Left renal pelvis (tissue), 4 donors: Measurements from ENCODE around the gene ACER3. TPM values are rescaled to one million over a fixed set of nuclear protein-coding genes. Genes with fewer than 3 reads are reported as not detected.
"Not testable (repeated sequence)": the region's sequence is repeated elsewhere in the genome, so short reads cannot be mapped to it uniquely, and the experiment has no call there.

Source experiments
- DNase-seq, 4 donors: peaks; one replicate each; pipeline ENCODE4 v3.0.0-alpha.2; 2013; ENCODE audit warnings: low read depth in 4 of 4, low spot score in 3 of 4
- polyA plus RNA-seq, 4 donors: library from polyadenylated mRNA; unstranded; fragments of 120-200 nt; gene quantifications; one replicate each; pipeline ENCODE4 v1.2.1, GENCODE V29; 2013; ENCODE audit not compliant: insufficient read length in 4 of 4

The ACER3 gene
- polyA plus RNA-seq, 4 donors = 14.8 to 18.2 (median 16.7) TPM

DNA sequence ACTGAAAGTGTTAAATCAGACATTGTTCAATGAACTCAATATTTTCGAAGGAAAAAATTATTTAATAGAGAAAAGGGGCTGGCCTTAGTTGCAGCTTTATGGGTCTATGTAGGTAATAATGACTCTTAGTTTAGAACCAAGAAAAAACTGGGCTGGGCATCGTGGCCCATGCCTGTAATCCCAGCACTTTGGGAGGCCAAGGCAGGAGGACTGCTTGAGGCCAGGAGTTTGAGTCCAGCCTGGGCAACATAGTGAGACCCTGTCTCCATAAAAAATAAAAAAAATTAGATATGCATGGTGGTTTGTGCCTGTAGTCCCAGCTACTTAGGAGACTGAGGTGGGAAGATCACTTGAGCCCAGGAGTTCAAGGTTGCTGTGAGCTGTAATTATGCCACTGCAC, 2.1 kb downstream of the ACER3 start:
- not testable (repeated sequence) for DNase-seq

DNA sequence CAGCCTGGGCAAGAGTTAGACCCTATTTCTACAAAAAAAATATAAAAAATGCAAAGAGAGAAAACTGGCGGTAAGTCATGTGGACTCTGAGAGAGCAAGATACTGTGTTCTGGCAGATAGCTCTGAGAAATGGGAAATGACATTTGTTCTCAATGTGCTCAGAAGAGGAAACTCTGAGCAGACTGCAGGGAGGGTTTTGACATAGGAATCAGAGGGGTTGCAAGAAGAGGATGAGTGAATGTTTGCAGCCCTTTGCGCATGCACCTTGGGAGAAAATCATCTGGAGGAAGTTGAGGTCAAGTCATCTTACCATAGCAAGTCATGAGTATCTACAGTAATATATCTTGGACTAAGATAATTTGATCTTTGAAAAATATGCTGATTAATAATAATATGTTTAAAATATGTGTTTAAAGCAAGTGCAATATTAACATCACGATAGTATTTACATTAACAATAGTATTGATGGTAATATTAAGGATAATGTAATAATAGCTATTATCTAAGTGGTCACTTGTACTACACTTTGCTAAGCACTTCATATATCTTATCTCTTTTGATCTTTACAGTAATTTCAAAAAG, 2.6 kb downstream of the ACER3 start:
- no peak for DNase-seq

DNA sequence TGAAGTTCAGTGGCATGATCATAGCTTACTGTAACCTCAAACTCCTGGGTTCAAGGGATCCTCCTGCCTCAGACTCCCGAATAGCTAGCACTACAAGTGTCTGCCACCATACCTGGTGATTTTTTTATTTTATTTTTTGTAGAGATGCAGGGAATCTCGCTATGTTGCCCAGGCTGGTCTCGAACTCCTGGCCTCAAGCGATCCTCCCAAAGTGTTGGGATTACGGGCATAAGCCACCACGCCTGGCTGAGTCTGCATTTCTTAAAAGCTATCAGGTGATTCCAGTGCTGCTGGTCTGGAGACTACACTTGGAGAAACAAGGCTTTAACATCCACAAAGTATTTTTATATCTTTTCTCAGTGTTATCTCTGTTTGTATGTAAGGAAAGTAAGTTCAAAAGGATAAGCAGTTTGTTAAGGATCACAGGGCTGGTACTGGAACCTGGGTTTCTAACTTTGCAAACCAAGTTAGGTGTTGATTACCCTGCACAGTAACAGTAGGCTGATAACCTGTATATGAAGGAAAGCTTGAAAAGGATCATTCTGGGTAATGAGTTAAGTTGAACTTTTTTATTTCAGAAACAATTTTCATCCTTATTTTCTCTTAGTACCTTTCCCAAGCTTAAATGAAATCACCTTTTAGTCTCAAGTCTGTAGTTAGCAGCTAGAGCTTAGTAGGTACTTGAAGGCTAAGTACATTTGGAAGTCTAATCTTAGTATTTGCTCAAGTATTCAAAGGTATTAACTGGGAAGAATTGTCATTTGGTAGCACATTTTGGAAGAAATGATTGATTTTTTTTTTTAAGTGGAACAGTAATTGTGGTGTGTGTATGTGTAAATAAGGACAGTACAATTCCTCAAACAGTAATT, 12.5 kb downstream of the ACER3 start:
- DNase-seq = no peak

DNA sequence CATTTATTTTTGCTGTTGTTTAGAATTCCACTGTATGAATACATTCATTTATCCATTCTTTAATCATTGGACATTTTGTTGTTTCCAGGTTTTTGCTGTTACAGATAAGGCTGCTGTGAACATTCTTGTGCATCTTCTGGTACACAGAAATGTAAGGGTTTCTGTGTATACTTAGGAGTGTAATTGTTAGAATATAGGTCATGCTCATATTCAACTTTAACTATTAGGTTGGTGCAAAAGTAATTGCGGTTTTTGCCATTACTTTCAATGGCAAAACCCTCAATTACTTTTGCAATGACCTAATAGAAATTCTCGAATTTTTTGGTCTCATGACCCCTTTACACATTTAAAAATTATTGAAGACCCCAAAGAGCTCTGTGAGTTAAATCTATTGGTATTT, 17.3 kb downstream of the ACER3 start:
- DNase-seq = no peak

DNA sequence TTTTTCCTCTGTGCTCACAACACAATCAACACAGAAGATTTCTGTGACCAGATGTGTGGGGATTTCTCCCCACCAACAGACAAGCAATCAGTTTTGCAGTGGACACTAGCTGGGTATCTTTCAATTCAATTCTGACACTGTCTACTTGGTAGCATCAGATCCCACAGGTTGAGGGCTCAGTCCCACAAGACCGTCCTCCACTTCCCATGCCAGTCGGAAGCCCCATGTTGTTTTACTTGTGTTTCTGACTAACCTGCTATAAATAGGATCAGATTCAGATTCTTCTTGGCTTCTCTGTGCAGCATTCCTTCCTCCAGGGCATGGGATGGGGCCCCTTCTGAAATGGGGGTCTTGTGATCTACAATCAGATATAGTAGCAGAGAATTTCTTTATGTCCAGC, 19.6 kb downstream of the ACER3 start:
- DNase-seq = no peak

DNA sequence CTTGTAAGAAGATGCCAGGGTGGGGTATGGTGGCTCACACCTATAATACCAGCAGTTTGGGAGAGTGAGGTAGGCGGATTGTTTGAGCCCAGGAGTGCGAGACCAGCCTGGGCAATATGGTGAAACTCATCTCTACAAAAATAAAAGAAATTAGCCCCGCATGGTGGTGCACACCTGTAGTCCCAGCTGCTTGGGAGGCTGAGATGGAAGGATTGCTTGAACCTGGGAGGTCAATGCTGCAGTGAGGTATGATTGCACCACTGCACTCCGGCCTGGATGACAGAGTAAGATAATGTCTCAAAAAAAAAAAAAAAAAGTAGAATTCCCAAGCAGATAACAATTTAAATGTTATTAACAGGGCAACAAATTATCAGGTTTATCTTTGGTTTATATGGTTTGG, 20.2 kb downstream of the ACER3 start:
- no peak for DNase-seq

DNA sequence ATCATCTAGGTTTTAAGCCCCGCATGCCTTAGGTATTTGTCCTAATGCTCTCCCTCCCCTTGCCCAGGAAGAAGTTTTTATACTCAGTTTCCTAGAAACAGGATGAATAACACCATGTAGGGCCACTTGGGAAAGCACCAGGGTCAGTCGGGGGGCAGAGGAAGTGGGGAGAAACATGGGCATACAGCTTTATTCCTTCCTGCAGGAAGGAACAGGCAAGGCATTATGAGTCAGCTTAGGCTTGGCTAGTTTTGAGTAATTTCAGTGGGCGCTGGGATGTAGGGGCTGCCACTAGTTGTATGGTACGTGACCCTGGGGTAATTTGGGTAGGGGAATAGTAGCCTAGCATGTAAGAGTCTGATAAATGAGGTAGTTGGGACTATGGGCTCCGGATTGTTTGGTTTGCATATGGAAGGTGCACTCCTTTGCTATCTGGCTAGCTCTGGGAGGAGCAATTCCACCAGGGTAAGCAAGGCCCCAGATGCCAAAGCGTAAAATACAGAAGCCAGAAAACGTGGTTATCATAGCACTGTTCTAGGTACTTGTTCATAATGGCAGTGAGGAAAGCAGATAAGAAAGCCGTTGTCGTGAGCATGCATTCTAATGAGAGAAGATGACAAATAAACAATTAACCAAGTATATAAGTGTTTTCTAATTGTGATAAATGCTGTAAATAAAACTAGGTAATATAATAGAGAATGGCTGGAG, 24.8 kb downstream of the ACER3 start:
- DNase-seq = no peak

DNA sequence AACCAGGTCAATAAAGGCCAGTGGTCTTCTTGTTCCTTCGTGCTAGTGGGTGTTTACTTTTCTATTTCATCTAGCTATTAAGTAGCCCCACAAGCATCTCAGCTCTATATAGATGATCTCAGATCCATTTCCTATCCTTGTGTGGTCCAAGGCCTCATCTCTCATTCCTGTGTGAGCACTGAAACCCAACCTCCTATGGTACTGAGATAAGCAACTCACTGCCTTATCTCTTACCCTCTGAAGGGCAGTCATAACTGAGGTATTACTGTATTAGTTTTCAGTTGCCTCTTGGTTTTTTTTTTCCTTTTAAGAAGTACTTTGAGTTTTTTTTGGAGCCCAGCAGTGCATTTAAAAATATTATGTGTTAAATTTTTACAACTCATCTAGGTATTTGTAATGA, 28.3 kb downstream of the ACER3 start:
- DNase-seq = no peak

DNA sequence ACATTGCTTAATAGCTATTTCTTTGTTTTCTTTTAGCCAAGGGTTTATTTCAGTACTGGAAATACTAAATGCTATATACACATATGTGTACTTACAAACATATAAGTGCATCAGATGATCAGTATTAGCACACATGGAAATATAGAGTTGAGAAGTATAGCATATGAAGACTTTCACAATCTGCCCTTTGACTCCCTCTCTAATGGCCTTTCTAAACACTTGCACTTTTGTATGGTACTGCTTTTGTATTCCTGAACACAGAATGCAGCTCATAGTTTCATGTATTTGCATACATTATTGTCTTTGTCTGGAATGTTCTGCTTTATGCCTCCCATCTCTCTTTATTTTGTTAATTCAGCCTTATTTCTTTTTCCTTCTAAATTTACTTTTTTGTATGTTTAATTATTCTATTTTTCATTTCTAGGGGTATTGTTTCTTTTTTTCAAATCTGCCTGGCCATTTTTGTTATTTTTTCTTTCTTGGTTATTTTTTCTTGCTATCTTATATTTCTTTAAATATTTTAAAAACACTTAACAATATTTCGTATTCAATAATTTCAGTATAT, 28.8 kb downstream of the ACER3 start:
- no peak for DNase-seq

DNA sequence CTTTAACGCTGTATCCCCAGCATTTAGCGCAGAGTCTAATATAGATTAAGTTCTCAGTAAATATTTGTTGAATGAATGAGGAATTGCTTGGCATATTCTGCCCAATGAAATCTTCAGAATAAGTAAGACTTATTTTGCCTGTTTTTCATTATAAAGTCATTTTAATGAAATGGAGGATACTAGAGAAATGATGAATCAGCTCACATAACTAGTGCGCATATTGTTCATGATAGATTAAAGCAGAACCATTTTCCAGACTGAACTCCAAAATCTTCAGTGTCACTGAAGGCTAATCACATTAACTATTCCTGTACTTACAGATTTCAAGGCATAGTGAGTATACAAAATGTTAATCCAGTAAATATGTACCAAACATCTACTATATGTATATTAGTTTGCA, 29.6 kb downstream of the ACER3 start:
- DNase-seq = no peak

DNA sequence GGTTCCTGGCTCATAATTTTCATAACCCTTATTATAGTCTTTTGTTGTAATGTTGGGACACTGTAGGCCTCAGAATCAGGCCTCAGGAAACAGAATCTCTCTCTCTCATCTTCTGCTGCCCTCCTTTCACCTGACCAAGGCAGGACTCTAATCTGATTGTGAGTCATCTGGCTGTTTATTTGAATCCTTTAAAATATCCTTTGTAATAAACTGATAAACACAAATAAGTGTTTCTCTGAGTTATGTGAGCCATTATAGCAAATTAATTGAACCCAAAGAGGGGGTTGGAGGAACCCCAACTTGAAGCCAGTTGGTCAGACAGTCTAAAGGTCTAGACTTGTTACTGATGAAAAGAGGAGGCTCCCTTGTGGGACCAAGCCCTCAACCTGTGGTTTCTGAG, 30.6 kb downstream of the ACER3 start:
- DNase-seq = no peak

DNA sequence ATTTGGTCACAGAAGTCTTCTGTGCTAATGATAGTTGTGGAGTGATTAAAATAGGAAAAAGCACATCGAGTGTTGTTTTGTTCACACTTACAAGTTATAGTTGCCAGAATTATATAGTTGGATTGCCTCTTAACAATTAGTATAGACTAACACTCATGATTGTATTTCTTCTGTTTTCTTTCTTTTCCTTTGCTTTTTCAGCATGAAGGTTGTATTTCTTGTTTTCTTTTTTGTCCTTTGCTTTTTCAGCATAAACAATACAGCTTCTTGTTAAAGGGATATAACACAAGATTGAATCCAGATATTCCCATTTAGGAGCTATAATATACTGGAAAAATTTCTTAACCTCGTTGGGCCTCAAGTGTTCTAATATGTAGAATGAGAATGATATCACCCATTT, 31.1 kb downstream of the ACER3 start:
- DNase-seq = no peak

DNA sequence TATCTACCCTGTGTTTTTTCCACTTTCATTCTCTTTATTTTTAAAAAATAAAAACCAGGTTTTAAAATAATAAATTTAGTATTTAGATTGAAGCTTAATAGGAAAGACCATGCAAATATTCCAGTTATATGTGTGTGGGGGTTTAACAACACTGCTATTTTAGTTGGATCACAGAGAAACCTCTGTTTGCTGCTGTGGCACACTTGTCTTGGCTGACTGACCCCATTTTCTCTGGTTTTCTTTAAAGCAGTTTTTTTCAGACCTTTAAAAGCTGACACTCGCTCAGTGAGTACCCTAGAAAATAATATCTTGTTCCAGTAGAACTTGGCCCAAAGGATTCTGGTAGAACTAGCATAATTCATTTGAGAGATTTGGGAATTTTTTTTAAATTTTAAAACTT, 31.6 kb downstream of the ACER3 start:
- no peak for DNase-seq

DNA sequence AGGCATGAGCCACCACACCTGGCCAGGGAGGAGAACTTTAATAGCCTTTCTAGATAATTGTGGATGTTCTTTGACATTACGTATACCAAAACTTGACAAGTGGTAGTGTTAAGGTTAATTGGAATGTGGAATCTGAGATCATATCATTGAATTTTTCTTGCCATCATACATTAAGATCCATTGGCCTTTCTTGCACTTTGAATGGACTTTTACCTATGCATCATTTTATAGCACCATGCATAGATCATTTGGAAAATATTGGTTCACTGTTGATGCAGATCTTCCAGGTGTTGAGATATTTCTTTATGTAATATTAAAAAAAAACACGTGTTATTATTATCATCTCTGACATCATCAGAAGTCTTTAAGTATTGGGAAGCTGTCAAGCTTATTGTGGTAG, 36.5 kb downstream of the ACER3 start:
- no peak for DNase-seq

DNA sequence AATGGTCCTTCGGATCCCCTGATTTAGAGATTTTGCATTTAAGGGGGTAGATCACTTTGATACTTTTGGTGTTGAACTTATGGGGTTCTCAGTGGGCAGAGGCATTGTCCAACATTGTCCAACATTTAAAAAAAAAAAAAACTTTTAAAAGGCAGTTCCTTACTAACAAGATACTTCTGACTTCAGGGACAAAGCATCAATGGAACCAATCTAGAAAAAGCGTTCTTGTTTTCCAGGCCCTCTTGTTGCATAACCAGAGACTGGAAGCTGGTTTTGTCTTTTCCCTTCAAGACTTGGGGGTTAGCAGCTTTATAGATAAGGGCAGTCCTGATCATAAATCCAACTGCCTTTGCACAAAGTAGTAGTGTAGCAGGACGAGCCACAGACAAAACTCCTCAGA, 40.4 kb downstream of the ACER3 start:
- no peak for DNase-seq

DNA sequence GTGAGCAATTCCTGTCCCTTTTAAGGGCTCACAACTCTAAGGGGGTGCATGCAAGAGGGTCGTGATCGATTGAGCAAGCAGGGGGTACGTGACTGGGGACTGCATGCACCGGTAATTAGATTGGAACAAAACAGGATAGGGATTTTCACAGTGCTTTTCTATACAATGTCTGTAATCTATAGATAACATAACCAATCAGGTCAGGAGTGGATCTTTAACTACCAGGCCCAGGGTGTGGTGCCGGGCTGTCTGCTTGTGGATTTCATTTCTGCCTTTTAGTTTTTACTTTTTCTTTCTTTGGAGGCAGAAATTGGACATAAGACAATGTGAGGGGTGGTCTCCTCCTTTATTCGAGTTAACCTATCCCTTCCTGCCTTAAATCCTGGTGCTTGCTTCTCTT, 40.9 kb downstream of the ACER3 start:
- not testable (repeated sequence) for DNase-seq

DNA sequence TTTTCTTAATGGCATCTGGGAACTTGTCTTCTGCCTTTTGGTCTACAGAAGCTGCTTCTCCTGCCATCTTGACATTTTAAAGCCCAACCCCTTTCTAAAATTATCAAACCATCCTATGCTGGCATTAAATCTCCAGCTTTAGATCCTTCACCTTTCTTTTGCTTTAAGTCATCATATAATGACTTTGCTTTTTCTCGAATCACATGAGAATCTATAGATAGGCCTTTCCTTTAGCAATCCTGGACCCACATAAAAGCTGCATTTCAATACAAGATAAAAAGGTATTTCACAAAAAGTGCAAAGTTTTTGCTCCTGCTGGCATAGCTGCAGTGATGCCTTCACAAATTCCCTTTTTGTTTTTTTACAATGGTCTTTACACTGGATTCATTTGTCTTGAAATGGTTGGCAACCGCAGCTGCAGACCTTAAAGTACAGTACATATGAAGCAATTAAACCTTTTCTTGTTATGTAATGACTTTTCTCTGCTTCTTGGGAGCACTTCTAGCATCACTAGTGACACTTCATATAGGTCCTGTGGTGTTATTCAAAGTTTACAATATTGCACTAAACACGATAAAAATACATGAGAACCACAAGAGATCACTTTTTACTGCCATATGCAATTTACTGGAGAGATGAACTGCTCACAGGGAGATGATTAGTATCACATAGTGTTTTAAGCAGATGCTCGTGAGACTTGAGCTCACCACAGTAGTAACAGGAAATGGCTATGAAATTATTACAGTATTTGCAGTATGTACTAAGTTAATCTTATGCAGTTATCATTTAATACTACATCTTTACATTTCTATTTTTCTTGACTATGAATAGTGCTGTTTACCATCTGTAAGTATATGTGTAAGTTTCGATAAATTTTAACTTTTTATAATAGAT, 41.6 kb downstream of the ACER3 start:
- no peak for DNase-seq

DNA sequence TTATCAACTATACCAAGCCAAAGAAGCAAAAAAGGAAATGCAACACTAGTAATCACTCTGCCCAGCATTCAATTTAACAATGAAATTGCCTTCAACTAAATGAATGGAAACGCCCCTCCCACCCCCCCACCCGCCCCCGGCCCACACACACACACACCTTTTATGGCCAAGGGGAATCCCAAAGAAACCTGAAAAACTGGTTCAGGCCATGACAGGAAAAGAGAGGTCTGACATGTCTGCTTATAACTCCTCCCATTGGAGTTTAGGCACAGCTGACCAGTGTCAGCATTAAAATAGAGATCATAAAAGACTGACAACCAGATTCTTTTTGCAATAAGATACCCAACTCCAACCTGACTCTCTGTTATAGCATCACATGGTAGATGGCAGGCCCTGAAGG, 42.6 kb downstream of the ACER3 start:
- no peak for DNase-seq

DNA sequence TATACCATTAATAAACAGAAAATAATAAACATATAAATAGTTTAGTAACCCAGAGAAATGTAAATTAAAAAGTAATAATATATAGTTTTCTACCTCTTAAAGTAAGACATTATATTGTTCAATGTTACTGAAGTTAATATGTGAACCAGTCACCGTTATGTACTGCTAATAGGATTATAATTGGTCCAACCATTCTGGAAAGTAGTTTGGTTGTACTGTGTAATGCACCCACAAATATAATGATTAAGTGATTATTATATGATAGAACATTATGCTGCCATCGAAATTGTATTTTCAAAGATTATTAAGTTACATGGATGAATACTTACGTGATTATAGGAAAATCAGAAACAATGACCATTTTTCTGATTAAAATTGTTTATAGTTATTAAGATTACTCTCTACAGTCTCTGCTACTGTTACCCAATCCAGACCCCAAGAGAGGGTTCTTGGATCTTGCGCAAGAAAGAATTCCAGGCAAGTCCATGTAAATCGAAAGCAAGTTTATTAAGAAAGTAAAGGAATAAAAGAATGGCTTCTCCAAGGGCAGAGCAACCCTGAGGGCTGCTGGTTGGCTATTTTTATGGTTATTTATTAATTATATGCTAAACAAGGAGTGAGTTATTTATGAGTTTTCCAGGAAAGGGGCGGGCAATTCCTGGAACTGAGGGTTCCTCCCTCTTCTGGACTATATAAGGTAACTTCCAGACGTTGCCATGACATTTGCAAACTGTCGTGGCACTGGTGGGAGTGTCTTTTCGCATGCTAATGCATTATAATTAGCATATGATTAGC, 50.1 kb downstream of the ACER3 start:
- DNase-seq = no peak

DNA sequence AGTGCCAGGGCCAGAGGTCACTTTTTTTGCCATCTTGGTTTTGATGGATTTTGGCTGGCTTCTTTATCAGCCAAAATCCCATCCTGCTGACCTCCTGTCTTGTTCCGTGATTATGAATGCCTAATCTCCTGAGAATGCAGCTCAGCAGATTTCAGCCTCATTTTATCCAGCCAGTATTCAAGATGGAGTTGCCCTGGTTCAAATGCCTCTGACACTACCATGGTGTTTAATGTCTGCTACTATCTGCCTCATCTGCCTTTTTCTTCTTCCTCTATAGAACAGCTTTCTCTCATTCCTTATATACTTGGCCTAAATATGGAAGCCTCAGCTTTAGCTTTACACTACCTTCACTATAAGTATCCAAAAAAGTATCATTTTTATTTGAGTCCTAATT, 50.7 kb downstream of the ACER3 start:
- no peak for DNase-seq
